ENCODE data around the gene BPIFB3.

The BPIFB3 gene

GRCh38 chr20:33063271-33063670 is 9.6 kb downstream of the BPIFB3 start:
- no peak for DNase-seq

- no peak for DNase-seq
Observed at GRCh38 chr20:33064572-33065287, 11.0 kb downstream of the BPIFB3 start.

GRCh38 chr20:33065785-33066184 is 12.1 kb downstream of the BPIFB3 start:
- DNase-seq: no peak

- no peak for DNase-seq
Observed at GRCh38 chr20:33067806-33068205, 14.1 kb downstream of the BPIFB3 start.

- no peak for DNase-seq
Observed at GRCh38 chr20:33068251-33068939, 14.7 kb downstream of the BPIFB3 start.

GRCh38 chr20:33069673-33070072 is 16.0 kb downstream of the BPIFB3 start:
- no peak for DNase-seq

GRCh38 chr20:33070111-33071053 is 16.7 kb downstream of the BPIFB3 start:
- DNase-seq: no peak

GRCh38 chr20:33071198-33071597 is 17.5 kb downstream of the BPIFB3 start:
- DNase-seq: no peak

GRCh38 chr20:33072362-33072761 is 18.7 kb downstream of the BPIFB3 start:
- DNase-seq: no peak

GRCh38 chr20:33072813-33073212 is 19.1 kb downstream of the BPIFB3 start:
- DNase-seq: no peak

- no peak for DNase-seq
Observed at GRCh38 chr20:33074675-33075074, 21.0 kb downstream of the BPIFB3 start.

GRCh38 chr20:33075281-33075680 is 21.6 kb downstream of the BPIFB3 start:
- no peak for DNase-seq

GRCh38 chr20:33076662-33077372 is 23.1 kb downstream of the BPIFB3 start:
- DNase-seq: no peak

- no peak for DNase-seq
Observed at GRCh38 chr20:33079259-33079658, 25.6 kb downstream of the BPIFB3 start, which contains the start of gene BPIFB4. Gene BPIFB4 (plus strand): TSS chr20:33079643. CDS start chr20:33081527, 1,884 bp downstream.

- no peak for DNase-seq
Observed at GRCh38 chr20:33081411-33082154, 27.9 kb downstream of the BPIFB3 start.

- DNase-seq: no peak
Observed at GRCh38 chr20:33082546-33082945, 28.8 kb downstream of the BPIFB3 start.

- no peak for DNase-seq
Observed at GRCh38 chr20:33083544-33084340, 30.0 kb downstream of the BPIFB3 start.

GRCh38 chr20:33084722-33085121 is 31.0 kb downstream of the BPIFB3 start:
- DNase-seq: no peak

- DNase-seq: no peak
Observed at GRCh38 chr20:33086052-33086722, 32.5 kb downstream of the BPIFB3 start.

GRCh38 chr20:33091147-33091546 is 37.4 kb downstream of the BPIFB3 start:
- no peak for DNase-seq
